Measurements from ENCODE around the gene APBA2.

The APBA2 gene

GRCh38 chr15:29046281-29046810 lies 160.6 kb downstream of the APBA2 start:
- Histone ChIP-seq H3K14ac (ENCODE audit: low read length) (no peak overlapping the region), H3K79me1 (ENCODE audit: low read depth, low read length) (no peaks in the 10 kb centered on the region), H3K4me1 (ENCODE audit: control insufficient read depth in 2 of 2, insufficient read depth in 1 of 2, low read depth in 1 of 2, low read length in 2 of 2) (peaks cover 3 to 7% of the 10 kb centered on the region in 2 donors), H3K36me3 (replicated peaks in 1 of 2; ENCODE audit: control insufficient read depth in 2 of 2, insufficient read depth in 2 of 2, low read length in 2 of 2) (no peaks in the 10 kb centered on the region), H2AFZ (ENCODE audit: low read length) (no peak overlapping the region), H4K8ac (ENCODE audit: low read depth, low read length) (no peak overlapping the region), H3K27me3 (ENCODE audit: control insufficient read depth in 3 of 3, insufficient read depth in 3 of 3, low read depth in 1 of 3, low read length in 3 of 3) (no peaks in the 10 kb centered on the region), H2AK5ac (ENCODE audit: low read depth, low read length) (no peak overlapping the region), H2BK15ac (ENCODE audit: low read length) (no peak overlapping the region), H3K9me3 (replicated peaks in 1 of 2; ENCODE audit: control insufficient read depth in 2 of 2, insufficient read depth in 1 of 2, low read depth in 1 of 2, low read length in 2 of 2) (no peaks in the 10 kb centered on the region), H3K4me2 (ENCODE audit: insufficient read depth, low read length, poor library complexity, severe bottlenecking) (no peak overlapping the region), H3K9ac (ENCODE audit: low read depth, low read length, poor library complexity) (no peak overlapping the region), H2BK5ac (ENCODE audit: low read length) (no peak overlapping the region), H3K18ac (ENCODE audit: low read length) (no peak overlapping the region), H3K23ac (ENCODE audit: low read depth, low read length, poor library complexity) (no peak overlapping the region), H2BK120ac (ENCODE audit: low read depth, low read length) (no peak overlapping the region), H3K4ac (ENCODE audit: low read length) (no peak overlapping the region), H3K4me3 (ENCODE audit: low read length in 2 of 2) (no peak overlapping the region), H2BK12ac (ENCODE audit: low read length) (no peak overlapping the region), H3K27ac (replicated peaks; ENCODE audit: low read length) (no peak overlapping the region), H4K91ac (ENCODE audit: low read depth, low read length, poor library complexity) (no peak overlapping the region)
- DNase-seq (ENCODE audit: low spot score): no peak
- WGBS, 2 donors (ENCODE audit: extremely low coverage in 2 of 2, insufficient read length in 2 of 2, insufficient replicate concordance in 1 of 2): no CpG with 5 or more reads among the region's 4 CpGs

DNA sequence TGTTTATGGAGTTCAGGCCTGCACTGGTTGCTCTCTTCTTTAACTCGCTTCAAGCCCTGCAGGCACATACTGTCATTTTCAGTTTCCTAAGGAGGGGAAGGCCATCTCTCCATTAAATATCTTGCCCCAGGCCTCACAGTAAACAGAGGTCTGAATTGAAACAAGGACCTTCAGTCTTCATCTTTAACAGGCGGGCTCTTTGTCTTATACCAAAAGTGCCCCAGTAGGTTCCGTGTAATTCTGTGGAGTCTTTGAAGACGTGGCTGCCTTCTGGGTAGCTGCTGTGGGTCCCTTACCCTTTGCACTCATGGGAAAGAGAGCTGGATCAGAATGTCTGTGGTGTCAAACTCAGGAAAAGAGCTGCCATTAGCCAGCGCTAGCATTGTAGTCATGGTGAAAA lies 161.2 kb downstream of the APBA2 start:
- no peak overlapping the region for H3K9ac ChIP-seq (ENCODE audit: low read depth, low read length, poor library complexity)
- H3K23ac ChIP-seq (ENCODE audit: low read depth, low read length, poor library complexity): no peak overlapping the region
- H3K27ac ChIP-seq (replicated peaks; ENCODE audit: low read length): no peak overlapping the region
- no peak overlapping the region for H2BK5ac ChIP-seq (ENCODE audit: low read length)
- no peak overlapping the region for H2BK120ac ChIP-seq (ENCODE audit: low read depth, low read length)
- no peak for DNase-seq (ENCODE audit: low spot score)
- no peaks in the 10 kb centered on the region for H3K27me3 ChIP-seq (ENCODE audit: control insufficient read depth in 3 of 3, insufficient read depth in 3 of 3, low read depth in 1 of 3, low read length in 3 of 3)
- no peak overlapping the region for H2BK15ac ChIP-seq (ENCODE audit: low read length)
- H2BK12ac ChIP-seq (ENCODE audit: low read length): no peak overlapping the region
- WGBS, 2 donors (ENCODE audit: extremely low coverage in 2 of 2, insufficient read length in 2 of 2, insufficient replicate concordance in 1 of 2): no CpG with 5 or more reads among the region's 5 CpGs
- peaks cover 0 to 3% of the 10 kb centered on the region in 2 donors for H3K9me3 ChIP-seq (replicated peaks in 1 of 2; ENCODE audit: control insufficient read depth in 2 of 2, insufficient read depth in 1 of 2, low read depth in 1 of 2, low read length in 2 of 2)
- H4K8ac ChIP-seq (ENCODE audit: low read depth, low read length): no peak overlapping the region
- H2AK5ac ChIP-seq (ENCODE audit: low read depth, low read length): no peak overlapping the region
- H3K4me2 ChIP-seq (ENCODE audit: insufficient read depth, low read length, poor library complexity, severe bottlenecking): no peak overlapping the region
- no peak overlapping the region for H4K91ac ChIP-seq (ENCODE audit: low read depth, low read length, poor library complexity)
- no peak overlapping the region for H3K4ac ChIP-seq (ENCODE audit: low read length)
- H3K4me1 ChIP-seq (ENCODE audit: control insufficient read depth in 2 of 2, insufficient read depth in 1 of 2, low read depth in 1 of 2, low read length in 2 of 2): peaks cover 3 to 5% of the 10 kb centered on the region in 2 donors
- no peak overlapping the region for H3K14ac ChIP-seq (ENCODE audit: low read length)
- H3K18ac ChIP-seq (ENCODE audit: low read length): no peak overlapping the region
- H3K4me3 ChIP-seq (ENCODE audit: low read length in 2 of 2): no peak overlapping the region
- no peaks in the 10 kb centered on the region for H3K36me3 ChIP-seq (replicated peaks in 1 of 2; ENCODE audit: control insufficient read depth in 2 of 2, insufficient read depth in 2 of 2, low read length in 2 of 2)
- H2AFZ ChIP-seq (ENCODE audit: low read length): no peak overlapping the region
- no peaks in the 10 kb centered on the region for H3K79me1 ChIP-seq (ENCODE audit: low read depth, low read length)

- no peaks in the 10 kb centered on the region for H3K79me1 ChIP-seq (ENCODE audit: low read depth, low read length)
- no peak overlapping the region for H2BK5ac ChIP-seq (ENCODE audit: low read length)
- no peak overlapping the region for H4K8ac ChIP-seq (ENCODE audit: low read depth, low read length)
- peaks cover 3 to 5% of the 10 kb centered on the region in 2 donors for H3K4me1 ChIP-seq (ENCODE audit: control insufficient read depth in 2 of 2, insufficient read depth in 1 of 2, low read depth in 1 of 2, low read length in 2 of 2)
- H3K4me2 ChIP-seq (ENCODE audit: insufficient read depth, low read length, poor library complexity, severe bottlenecking): no peak overlapping the region
- H2BK12ac ChIP-seq (ENCODE audit: low read length): no peak overlapping the region
- peaks cover under 1 to 10% of the 10 kb centered on the region in 2 donors for H3K9me3 ChIP-seq (replicated peaks in 1 of 2; ENCODE audit: control insufficient read depth in 2 of 2, insufficient read depth in 1 of 2, low read depth in 1 of 2, low read length in 2 of 2)
- H3K27me3 ChIP-seq (ENCODE audit: control insufficient read depth in 3 of 3, insufficient read depth in 3 of 3, low read depth in 1 of 3, low read length in 3 of 3): no peaks in the 10 kb centered on the region
- no peak overlapping the region for H3K9ac ChIP-seq (ENCODE audit: low read depth, low read length, poor library complexity)
- H2BK120ac ChIP-seq (ENCODE audit: low read depth, low read length): no peak overlapping the region
- H3K23ac ChIP-seq (ENCODE audit: low read depth, low read length, poor library complexity): no peak overlapping the region
- H2AFZ ChIP-seq (ENCODE audit: low read length): no peak overlapping the region
- no CpG with 5 or more reads among the region's 9 CpGs for WGBS, 2 donors (ENCODE audit: extremely low coverage in 2 of 2, insufficient read length in 2 of 2, insufficient replicate concordance in 1 of 2)
- no peak for DNase-seq (ENCODE audit: low spot score)
- no peak overlapping the region for H2AK5ac ChIP-seq (ENCODE audit: low read depth, low read length)
- no peak overlapping the region for H3K27ac ChIP-seq (replicated peaks; ENCODE audit: low read length)
- no peak overlapping the region for H3K4me3 ChIP-seq (ENCODE audit: low read length in 2 of 2)
- H2BK15ac ChIP-seq (ENCODE audit: low read length): no peak overlapping the region
- no peak overlapping the region for H3K18ac ChIP-seq (ENCODE audit: low read length)
- H4K91ac ChIP-seq (ENCODE audit: low read depth, low read length, poor library complexity): no peak overlapping the region
- no peak overlapping the region for H3K4ac ChIP-seq (ENCODE audit: low read length)
- H3K14ac ChIP-seq (ENCODE audit: low read length): no peak overlapping the region
- no peaks in the 10 kb centered on the region for H3K36me3 ChIP-seq (replicated peaks in 1 of 2; ENCODE audit: control insufficient read depth in 2 of 2, insufficient read depth in 2 of 2, low read length in 2 of 2)
Observed at GRCh38 chr15:29048011-29048410, 162.2 kb downstream of the APBA2 start.

GRCh38 chr15:29050870-29051269 lies 165.1 kb downstream of the APBA2 start:
- H3K4ac ChIP-seq (ENCODE audit: low read length): no peak overlapping the region
- no peak overlapping the region for H3K18ac ChIP-seq (ENCODE audit: low read length)
- no peak overlapping the region for H3K4me2 ChIP-seq (ENCODE audit: insufficient read depth, low read length, poor library complexity, severe bottlenecking)
- no peak overlapping the region for H3K23ac ChIP-seq (ENCODE audit: low read depth, low read length, poor library complexity)
- H2BK120ac ChIP-seq (ENCODE audit: low read depth, low read length): no peak overlapping the region
- H3K4me1 ChIP-seq (ENCODE audit: control insufficient read depth in 2 of 2, insufficient read depth in 1 of 2, low read depth in 1 of 2, low read length in 2 of 2): peaks cover 0 to 3% of the 10 kb centered on the region in 2 donors
- H3K36me3 ChIP-seq (replicated peaks in 1 of 2; ENCODE audit: control insufficient read depth in 2 of 2, insufficient read depth in 2 of 2, low read length in 2 of 2): peaks cover 1 to 12% of the 10 kb centered on the region in 2 donors
- H4K8ac ChIP-seq (ENCODE audit: low read depth, low read length): no peak overlapping the region
- no peak for DNase-seq (ENCODE audit: low spot score)
- no peaks in the 10 kb centered on the region for H3K79me1 ChIP-seq (ENCODE audit: low read depth, low read length)
- no peak overlapping the region for H2AFZ ChIP-seq (ENCODE audit: low read length)
- no peaks in the 10 kb centered on the region for H3K27me3 ChIP-seq (ENCODE audit: control insufficient read depth in 3 of 3, insufficient read depth in 3 of 3, low read depth in 1 of 3, low read length in 3 of 3)
- no peak overlapping the region for H3K4me3 ChIP-seq (ENCODE audit: low read length in 2 of 2)
- no peak overlapping the region for H2BK15ac ChIP-seq (ENCODE audit: low read length)
- no CpG with 5 or more reads among the region's 6 CpGs for WGBS, 2 donors (ENCODE audit: extremely low coverage in 2 of 2, insufficient read length in 2 of 2, insufficient replicate concordance in 1 of 2)
- H2BK5ac ChIP-seq (ENCODE audit: low read length): no peak overlapping the region
- H4K91ac ChIP-seq (ENCODE audit: low read depth, low read length, poor library complexity): no peak overlapping the region
- H3K9ac ChIP-seq (ENCODE audit: low read depth, low read length, poor library complexity): no peak overlapping the region
- H3K14ac ChIP-seq (ENCODE audit: low read length): no peak overlapping the region
- no peak overlapping the region for H2AK5ac ChIP-seq (ENCODE audit: low read depth, low read length)
- H3K27ac ChIP-seq (replicated peaks; ENCODE audit: low read length): no peak overlapping the region
- peaks cover 2 to 18% of the 10 kb centered on the region in 2 donors for H3K9me3 ChIP-seq (replicated peaks in 1 of 2; ENCODE audit: control insufficient read depth in 2 of 2, insufficient read depth in 1 of 2, low read depth in 1 of 2, low read length in 2 of 2)
- H2BK12ac ChIP-seq (ENCODE audit: low read length): no peak overlapping the region
